DOHH2 (cell line): Measurements from ENCODE around the gene ECD.
A peak's percentile ranks its signal among the peaks of the same experiment; 100 is the strongest.

Experiments used
- H3F3A ChIP-seq: fragments of 200-600 bp; sonication (generic), shearing (Covaris generic); 2 replicates; pipeline ENCODE4 v1.6.0; 2016; ENCODE audit warnings: antibody characterized with exemption, mild to moderate bottlenecking; ENCODE audit not compliant: control insufficient read depth, insufficient read depth
- H3K27ac ChIP-seq: fragments of 200-600 bp; sonication (generic); 2 replicates; pipeline ENCODE4 v1.5.1; 2014; ENCODE audit warnings: low read depth, mild to moderate bottlenecking, low read length, moderate library complexity
- H3K27me3 ChIP-seq: fragments of 200-600 bp; sonication (generic); 2 replicates; pipeline ENCODE4 v1.6.1; 2014; ENCODE audit warnings: mild to moderate bottlenecking, low read length, mixed read lengths; ENCODE audit not compliant: control insufficient read depth
- H3K36me3 ChIP-seq: fragments of 200-600 bp; sonication (generic); 2 replicates; pipeline ENCODE4 v1.6.1; 2014; ENCODE audit warnings: mild to moderate bottlenecking, low read length, moderate library complexity, mixed read lengths; ENCODE audit not compliant: control insufficient read depth
- H3K4me1 ChIP-seq: fragments of 200-600 bp; sonication (generic); 2 replicates; pipeline ENCODE4 v1.6.1; 2014; ENCODE audit warnings: mild to moderate bottlenecking, low read length, mixed read lengths; ENCODE audit not compliant: control insufficient read depth
- H3K4me2 ChIP-seq: fragments of 200-600 bp; sonication (generic); 2 replicates; pipeline ENCODE4 v1.6.0; 2014; ENCODE audit warnings: mild to moderate bottlenecking, low read length, moderate library complexity
- H3K4me3 ChIP-seq: fragments of 200-600 bp; sonication (generic); 2 replicates; pipeline ENCODE4 v1.5.1; 2014; ENCODE audit warnings: mild to moderate bottlenecking, low read length, mixed read lengths
- H3K79me2 ChIP-seq: fragments of 200-600 bp; sonication (generic); 2 replicates; pipeline ENCODE4 v1.6.1; 2014; ENCODE audit warnings: mild to moderate bottlenecking, low read length, mixed read lengths; ENCODE audit not compliant: control insufficient read depth
- H3K9me2 ChIP-seq: fragments of 200-600 bp; sonication (generic); replicated peaks from 2 replicates; pipeline ENCODE4 v1.6.1; 2014; ENCODE audit warnings: mild to moderate bottlenecking, low read length, mixed read lengths; ENCODE audit not compliant: control insufficient read depth
- H3K9me3 ChIP-seq: fragments of 200-600 bp; sonication (generic); 2 replicates; pipeline ENCODE4 v1.6.1; 2014; ENCODE audit warnings: antibody characterized with exemption, low read length, mixed read lengths; ENCODE audit not compliant: control insufficient read depth, insufficient read depth
- H4K20me1 ChIP-seq: fragments of 200-600 bp; sonication (generic); 2 replicates; pipeline ENCODE4 v1.6.0; 2014; ENCODE audit warnings: low read depth, mild to moderate bottlenecking, antibody characterized with exemption, low read length, moderate library complexity; ENCODE audit not compliant: control insufficient read depth, insufficient read depth
- CTCF ChIP-seq: fragments of 200-600 bp; sonication (generic); IDR thresholded peaks from one replicate; pipeline ENCODE4 v1.5.1; 2014; ENCODE audit warnings: antibody characterized with exemption, mild to moderate bottlenecking, low read depth, low read length; ENCODE audit not compliant: poor library complexity, severe bottlenecking
- EZH2phosphoT487 ChIP-seq: fragments of 200-600 bp; sonication (generic); IDR thresholded peaks from 2 replicates; pipeline ENCODE4 v1.6.1; 2017; ENCODE audit warnings: borderline replicate concordance, mild to moderate bottlenecking, antibody characterized with exemption, low read length, moderate library complexity, mixed read lengths

ECD gene

GRCh38 chr10:73106301-73106700 lies 61.5 kb downstream of the ECD start:
- no peaks in the 10 kb centered on the region for H3K79me2 ChIP-seq
- peaks cover 11% of the 10 kb centered on the region; the same call in 1 of the 2 replicates for H3K9me3 ChIP-seq
- H3K27ac ChIP-seq: no peak overlapping the region
- H3K36me3 ChIP-seq: no peaks in the 10 kb centered on the region
- peaks cover 5% of the 10 kb centered on the region for H3K4me1 ChIP-seq
- H3K27me3 ChIP-seq: no peaks in the 10 kb centered on the region
- no peaks in the 10 kb centered on the region for H3K9me2 ChIP-seq
- no peak overlapping the region for H3K4me2 ChIP-seq
- peaks cover 9% of the 10 kb centered on the region for H3F3A ChIP-seq
- H4K20me1 ChIP-seq: no peaks in the 10 kb centered on the region
- H3K4me3 ChIP-seq: no peak overlapping the region
- TF ChIP-seq CTCF (no peak), EZH2phosphoT487 (no peak)

- no peak for TF ChIP-seq CTCF
- Histone ChIP-seq H3F3A (peaks cover 4% of the 10 kb centered on the region; the same call in 1 of the 2 replicates), H3K9me2 (no peaks in the 10 kb centered on the region), H3K4me1 (peaks cover 18% of the 10 kb centered on the region), H3K36me3 (peaks cover 6% of the 10 kb centered on the region), H3K4me3 (no peak overlapping the region), H3K27me3 (no peaks in the 10 kb centered on the region), H3K9me3 (no peaks in the 10 kb centered on the region), H3K4me2 (no peak overlapping the region), H3K27ac (no peak overlapping the region), H3K79me2 (peaks cover 25% of the 10 kb centered on the region), H4K20me1 (peaks cover 8% of the 10 kb centered on the region; the same call in 1 of the 2 replicates)
These were observed 68.7 kb downstream of the ECD start for GRCh38 chr10:73099141-73099540.

- Histone ChIP-seq H3K27me3 (no peaks in the 10 kb centered on the region), H3K9me2 (no peaks in the 10 kb centered on the region), H3K27ac (peak overlapping the region; percentile 60), H3K79me2 (peaks cover 41% of the 10 kb centered on the region), H4K20me1 (peaks cover 19% of the 10 kb centered on the region), H3K9me3 (no peaks in the 10 kb centered on the region), H3K4me2 (peak overlapping the region; percentile 71), H3K4me3 (peak overlapping the region; percentile 84), H3F3A (peaks cover 4% of the 10 kb centered on the region; the same call in 1 of the 2 replicates), H3K36me3 (peaks cover 12% of the 10 kb centered on the region), H3K4me1 (peaks cover 22% of the 10 kb centered on the region)
- no peak for TF ChIP-seq EZH2phosphoT487
- TF ChIP-seq CTCF: no peak
These were observed 70.5 kb downstream of the ECD start for GRCh38 chr10:73097305-73097670.
